ENCODE results near the gene RNMT.

The RNMT gene

GRCh38 chr18:13760047-13760446 lies 33.6 kb downstream of the RNMT start:
- no peak overlapping the region for H3K4me3 ChIP-seq (ENCODE audit: control insufficient read depth, low read depth, low read length)
- DNase-seq (ENCODE audit: low read depth), result no peak
- TF ChIP-seq CTCF (conservative IDR thresholded peaks at IDR 0.05; ENCODE audit: control insufficient read depth, insufficient read depth, low read depth, low read length), result no peak

GRCh38 chr18:13762690-13763439 lies 36.4 kb downstream of the RNMT start:
- no peak for DNase-seq (ENCODE audit: low read depth)
- H3K4me3 ChIP-seq (ENCODE audit: control insufficient read depth, low read depth, low read length), result no peak overlapping the region
- no peak for TF ChIP-seq CTCF (conservative IDR thresholded peaks at IDR 0.05; ENCODE audit: control insufficient read depth, insufficient read depth, low read depth, low read length)

GRCh38 chr18:13775058-13775457 lies 48.6 kb downstream of the RNMT start:
- H3K4me3 ChIP-seq (ENCODE audit: control insufficient read depth, low read depth, low read length), result no peak overlapping the region
- no peak for DNase-seq (ENCODE audit: low read depth)

GRCh38 chr18:13791181-13791580 lies 64.7 kb downstream of the RNMT start:
- no peak for TF ChIP-seq CTCF (conservative IDR thresholded peaks at IDR 0.05; ENCODE audit: control insufficient read depth, insufficient read depth, low read depth, low read length)
- peak; percentile 53 for DNase-seq (ENCODE audit: low read depth)
- no peak overlapping the region for H3K4me3 ChIP-seq (ENCODE audit: control insufficient read depth, low read depth, low read length)

More at GRCh38 chr18:13775058-13775457, 48.6 kb downstream of the RNMT start:
- TF ChIP-seq CTCF (conservative IDR thresholded peaks at IDR 0.05; ENCODE audit: control insufficient read depth, insufficient read depth, low read depth, low read length), result no peak

GRCh38 chr18:13793819-13794218 lies 67.3 kb downstream of the RNMT start:
- DNase-seq (ENCODE audit: low read depth), result no peak
- H3K4me3 ChIP-seq (ENCODE audit: control insufficient read depth, low read depth, low read length), result no peak overlapping the region
- TF ChIP-seq CTCF (conservative IDR thresholded peaks at IDR 0.05; ENCODE audit: control insufficient read depth, insufficient read depth, low read depth, low read length), result no peak

- no peak overlapping the region for H3K4me3 ChIP-seq (ENCODE audit: control insufficient read depth, low read depth, low read length)
- no peak for DNase-seq (ENCODE audit: low read depth)
- no peak for TF ChIP-seq CTCF (conservative IDR thresholded peaks at IDR 0.05; ENCODE audit: control insufficient read depth, insufficient read depth, low read depth, low read length)
These were observed 70.0 kb downstream of the RNMT start for GRCh38 chr18:13796515-13796914.

All from fibroblast of mammary gland (primary cell).